Activated naive CD4-positive, alpha-beta T cell treated with anti-CD3 and anti-CD28 coated beads, Interleukin-2, amount 10 ng/mL, durations not matched to agents 7 days and 5 days (primary cell): ENCODE data around the gene KBTBD4.

Experiments
- CTCF ChIA-PET: fragments of 350-600 bp; sonication (Branson Sonifier 250); formaldehyde crosslinking; loops from one replicate; lab custom pipeline; 2021; ENCODE audit warnings: antibody characterized with exemption; lab: Charles Lee
- DNase-seq: peaks from one replicate; pipeline ENCODE4 v3.0.0-alpha.2; 2020
- H3K27ac Mint-ChIP-seq: one replicate; pipeline ENCODE4 v1.8.0; 2021; ENCODE audit warnings: mild to moderate bottlenecking, moderate library complexity, mixed read lengths
- H3K27me3 Mint-ChIP-seq: one replicate; pipeline ENCODE4 v1.8.0; 2021; ENCODE audit warnings: mild to moderate bottlenecking, mixed read lengths
- H3K36me3 Mint-ChIP-seq: one replicate; pipeline ENCODE4 v1.8.0; 2021; ENCODE audit warnings: mixed read lengths
- H3K4me1 Mint-ChIP-seq: one replicate; pipeline ENCODE4 v1.8.0; 2021; ENCODE audit warnings: mixed read lengths
- H3K4me3 Mint-ChIP-seq: one replicate; pipeline ENCODE4 v1.8.0; 2021; ENCODE audit warnings: mild to moderate bottlenecking, moderate library complexity, mixed read lengths
- H3K9me3 Mint-ChIP-seq: one replicate; pipeline ENCODE4 v1.8.0; 2021; ENCODE audit warnings: mixed read lengths

The KBTBD4 gene

DNA sequence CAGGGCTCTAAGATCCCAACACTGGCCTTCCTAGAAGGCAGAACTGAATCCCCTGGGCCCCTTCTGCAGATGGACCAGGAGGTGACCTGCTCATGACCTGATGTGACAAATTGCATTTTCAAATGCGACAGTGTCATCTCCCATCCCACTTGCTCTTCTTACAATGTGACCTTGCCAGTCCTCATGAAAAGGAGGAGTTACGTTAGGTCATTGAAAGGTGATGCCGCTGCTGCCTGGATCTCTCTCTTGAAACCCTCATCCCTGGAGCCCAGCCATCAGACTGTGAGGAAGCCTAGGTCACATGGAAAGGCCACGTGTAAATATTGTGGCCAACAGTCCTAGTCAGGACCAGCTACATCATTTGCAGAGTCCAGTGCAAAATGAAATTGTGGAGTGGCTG is 21.1 kb upstream of the KBTBD4 start:
- Mint-ChIP-seq H3K9me3 (no peaks in the 10 kb centered on the region), H3K36me3 (no peaks in the 10 kb centered on the region), H3K4me1 (no peaks in the 10 kb centered on the region), H3K27me3 (peaks cover 31% of the 10 kb centered on the region), H3K27ac (no peak overlapping the region), H3K4me3 (no peak overlapping the region)
- no peak for DNase-seq
- CTCF ChIA-PET = no interaction called here

GRCh38 chr11:47595967-47596366 is 17.2 kb upstream of the KBTBD4 start:
- peaks cover 17% of the 10 kb centered on the region for H3K4me1 Mint-ChIP-seq
- peaks cover 59% of the 10 kb centered on the region for H3K27me3 Mint-ChIP-seq
- CTCF ChIA-PET = no interaction called here
- no peak overlapping the region for H3K27ac Mint-ChIP-seq
- no peak for DNase-seq
- H3K9me3 Mint-ChIP-seq = no peaks in the 10 kb centered on the region
- no peaks in the 10 kb centered on the region for H3K36me3 Mint-ChIP-seq
- H3K4me3 Mint-ChIP-seq = no peak overlapping the region

GRCh38 chr11:47595029-47595428 is 16.3 kb upstream of the KBTBD4 start:
- peaks cover 18% of the 10 kb centered on the region for H3K4me1 Mint-ChIP-seq
- peaks cover 59% of the 10 kb centered on the region for H3K27me3 Mint-ChIP-seq
- no peaks in the 10 kb centered on the region for H3K9me3 Mint-ChIP-seq
- H3K27ac Mint-ChIP-seq = no peak overlapping the region
- no peaks in the 10 kb centered on the region for H3K36me3 Mint-ChIP-seq
- DNase-seq = no peak
- no peak overlapping the region for H3K4me3 Mint-ChIP-seq
- CTCF ChIA-PET = no interaction called here

DNA sequence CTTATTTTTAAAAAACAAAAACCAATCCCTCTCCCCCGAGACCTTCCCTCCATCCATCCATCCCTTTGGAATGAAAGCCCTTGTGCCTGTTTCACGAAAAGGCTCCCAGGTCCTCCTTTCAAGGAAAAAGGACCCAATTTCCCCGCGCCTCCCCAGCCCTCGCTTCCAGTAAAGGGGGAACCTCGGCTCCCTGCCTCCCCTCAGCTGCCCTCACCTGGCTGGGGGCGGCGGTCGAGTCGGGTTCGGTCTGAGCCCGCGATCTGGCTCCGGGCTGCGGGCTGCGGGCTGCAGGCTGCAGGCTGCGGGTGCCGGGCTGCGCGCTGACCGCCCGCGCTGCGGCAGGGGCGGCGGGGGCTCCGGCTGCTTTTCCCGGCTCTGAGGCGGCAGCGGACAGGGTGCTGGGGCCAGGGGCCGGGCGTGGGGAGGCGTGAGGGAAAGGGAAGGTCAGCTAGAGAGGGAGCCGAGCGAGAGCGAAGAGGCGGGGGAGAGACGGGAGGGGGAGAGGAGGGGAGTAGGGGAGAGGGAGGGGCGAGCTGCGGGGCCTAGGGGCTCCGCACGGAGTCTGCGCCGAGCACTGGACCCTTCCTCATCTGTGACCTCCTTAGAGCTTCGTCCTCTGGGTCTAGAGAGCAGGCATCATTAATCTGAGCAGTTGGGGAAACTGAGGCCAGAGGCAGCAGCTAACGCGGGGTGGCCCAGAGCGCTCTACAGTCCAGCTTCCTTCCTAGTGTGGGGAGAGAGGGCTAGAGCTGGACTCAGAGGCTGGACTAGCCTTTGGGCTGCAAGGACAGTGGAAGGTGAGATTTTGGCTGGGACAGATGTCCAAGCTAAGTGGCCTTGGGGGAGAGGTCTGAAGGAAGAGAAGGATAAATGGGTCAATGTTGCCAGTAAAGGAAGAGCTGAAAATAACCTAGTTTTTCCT is 15.4 kb upstream of the KBTBD4 start, which contains the start of gene C1QTNF4:
Gene C1QTNF4, minus strand, starts transcription at position 478 of the 922 bp plus-strand sequence. CDS start 3,601 bp downstream, outside the sequence.
- Mint-ChIP-seq H3K9me3 (no peaks in the 10 kb centered on the region), H3K4me3 (no peak within 1 kb of the TSS), H3K36me3 (no peaks in the 10 kb centered on the region), H3K4me1 (peaks cover 18% of the 10 kb centered on the region), H3K27ac (no peak within 1 kb of the TSS), H3K27me3 (peaks cover 59% of the 10 kb centered on the region)
- CTCF ChIA-PET = no interaction called here
- no peak for DNase-seq

GRCh38 chr11:47593492-47593933 is 14.7 kb upstream of the KBTBD4 start:
- CTCF ChIA-PET = interaction anchor here (1.6 kb wide), 1 partner anchor 42 kb away, joined by 5 read pairs; no protein-coding TSS in a partner anchor
- Mint-ChIP-seq H3K36me3 (no peaks in the 10 kb centered on the region), H3K27me3 (peaks cover 59% of the 10 kb centered on the region), H3K4me3 (no peak overlapping the region), H3K4me1 (peaks cover 18% of the 10 kb centered on the region), H3K27ac (no peak overlapping the region), H3K9me3 (no peaks in the 10 kb centered on the region)
- DNase-seq = no peak

DNA sequence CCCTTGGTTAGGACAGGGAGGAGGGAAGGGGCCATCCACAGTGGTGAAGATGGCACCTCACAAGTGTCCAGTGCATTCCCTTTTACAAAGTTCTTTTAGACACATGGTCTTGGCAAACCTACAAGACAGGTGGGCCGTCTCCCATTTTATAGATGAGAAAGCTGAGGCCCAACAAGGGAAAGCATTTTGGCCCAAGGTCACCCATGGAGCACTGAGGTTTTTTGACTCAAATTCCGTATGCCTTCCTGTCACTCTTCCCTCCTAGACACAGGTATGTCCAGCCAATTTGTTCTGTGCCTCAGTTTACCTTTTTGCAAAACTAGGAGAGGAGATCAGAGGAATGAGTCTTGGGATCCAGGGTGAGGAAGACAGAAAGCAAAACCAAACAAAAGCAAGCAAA is 14.2 kb upstream of the KBTBD4 start:
- no peak overlapping the region for H3K4me3 Mint-ChIP-seq
- no peak overlapping the region for H3K27ac Mint-ChIP-seq
- no peaks in the 10 kb centered on the region for H3K36me3 Mint-ChIP-seq
- no peaks in the 10 kb centered on the region for H3K9me3 Mint-ChIP-seq
- peaks cover 55% of the 10 kb centered on the region for H3K27me3 Mint-ChIP-seq
- peaks cover 18% of the 10 kb centered on the region for H3K4me1 Mint-ChIP-seq
- DNase-seq = no peak
- CTCF ChIA-PET = interaction anchor here (0.6 to 1.6 kb wide), 2 partner anchors 41 to 112 kb away, joined by 3 to 5 read pairs; no protein-coding TSS in a partner anchor

GRCh38 chr11:47592251-47592650 is 13.5 kb upstream of the KBTBD4 start:
- Mint-ChIP-seq H3K4me1 (peaks cover 18% of the 10 kb centered on the region), H3K9me3 (no peaks in the 10 kb centered on the region)
- CTCF ChIA-PET = interaction anchor here (0.6 to 1.6 kb wide), 3 partner anchors 28 to 113 kb away, joined by 3 to 5 read pairs (median 3); no protein-coding TSS in a partner anchor

DNA sequence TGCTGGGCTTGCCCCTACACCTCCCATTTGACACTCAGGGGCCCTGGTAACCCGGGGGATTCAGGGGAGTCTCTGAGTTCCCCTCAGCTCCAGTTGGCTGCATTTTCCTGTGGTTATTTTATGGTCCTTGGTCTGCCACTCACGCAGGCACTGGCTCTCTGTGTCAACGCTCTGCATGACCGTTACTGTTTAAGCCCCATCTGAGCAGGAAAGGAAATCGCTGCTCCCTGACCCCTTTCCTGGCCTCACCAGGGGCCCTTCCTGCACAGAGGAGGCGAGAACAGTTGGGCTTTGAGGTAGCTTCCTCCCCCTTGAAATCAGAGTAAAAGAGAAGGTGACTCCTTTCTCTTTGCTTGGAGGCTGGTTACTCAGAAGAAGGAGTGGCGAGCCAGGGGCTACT is 13.0 kb upstream of the KBTBD4 start:
- CTCF ChIA-PET = interaction anchor here (1.1 kb wide), 1 partner anchor 28 kb away, joined by 3 read pairs; no protein-coding TSS in a partner anchor
- peaks cover 18% of the 10 kb centered on the region for H3K4me1 Mint-ChIP-seq
- no peak for DNase-seq
- H3K27ac Mint-ChIP-seq = no peak overlapping the region
- H3K27me3 Mint-ChIP-seq = peaks cover 52% of the 10 kb centered on the region
- H3K9me3 Mint-ChIP-seq = no peaks in the 10 kb centered on the region
- H3K36me3 Mint-ChIP-seq = no peaks in the 10 kb centered on the region
- no peak overlapping the region for H3K4me3 Mint-ChIP-seq

More at GRCh38 chr11:47592251-47592650, 13.5 kb upstream of the KBTBD4 start:
- Mint-ChIP-seq H3K4me3 (no peak overlapping the region), H3K27ac (no peak overlapping the region), H3K27me3 (peaks cover 55% of the 10 kb centered on the region), H3K36me3 (no peaks in the 10 kb centered on the region)
- DNase-seq = no peak

- CTCF ChIA-PET = no interaction called here
- no peak overlapping the region for H3K27ac Mint-ChIP-seq
- no peaks in the 10 kb centered on the region for H3K36me3 Mint-ChIP-seq
- H3K9me3 Mint-ChIP-seq = no peaks in the 10 kb centered on the region
- H3K4me3 Mint-ChIP-seq = no peak overlapping the region
- DNase-seq = no peak
- peaks cover 37% of the 10 kb centered on the region for H3K27me3 Mint-ChIP-seq
- peaks cover 18% of the 10 kb centered on the region for H3K4me1 Mint-ChIP-seq
Observed at GRCh38 chr11:47589977-47590861, 11.4 kb upstream of the KBTBD4 start.

DNA sequence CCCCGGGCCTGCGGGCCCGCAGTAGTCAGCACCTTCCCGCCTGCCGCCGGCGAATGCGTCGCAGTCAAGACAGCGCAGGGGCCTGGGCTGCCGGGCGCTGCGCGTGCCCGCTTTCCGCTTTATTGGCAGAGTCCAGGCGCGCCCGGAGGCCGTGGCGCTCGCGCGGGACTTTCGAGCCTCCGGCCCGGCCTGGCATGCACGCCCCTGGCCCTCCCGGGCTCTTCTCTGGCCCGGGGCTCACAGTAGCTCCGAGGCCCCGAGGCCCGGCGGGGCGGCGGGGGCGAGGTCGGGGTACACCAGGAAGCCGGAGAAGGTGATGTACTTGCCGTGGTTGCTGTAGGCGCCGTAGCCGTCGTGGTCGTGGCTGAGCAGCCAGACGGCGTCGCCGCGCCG is 10.8 kb upstream of the KBTBD4 start:
- CTCF ChIA-PET = no interaction called here
- peaks cover 18% of the 10 kb centered on the region for H3K4me1 Mint-ChIP-seq
- no peak overlapping the region for H3K4me3 Mint-ChIP-seq

DNA sequence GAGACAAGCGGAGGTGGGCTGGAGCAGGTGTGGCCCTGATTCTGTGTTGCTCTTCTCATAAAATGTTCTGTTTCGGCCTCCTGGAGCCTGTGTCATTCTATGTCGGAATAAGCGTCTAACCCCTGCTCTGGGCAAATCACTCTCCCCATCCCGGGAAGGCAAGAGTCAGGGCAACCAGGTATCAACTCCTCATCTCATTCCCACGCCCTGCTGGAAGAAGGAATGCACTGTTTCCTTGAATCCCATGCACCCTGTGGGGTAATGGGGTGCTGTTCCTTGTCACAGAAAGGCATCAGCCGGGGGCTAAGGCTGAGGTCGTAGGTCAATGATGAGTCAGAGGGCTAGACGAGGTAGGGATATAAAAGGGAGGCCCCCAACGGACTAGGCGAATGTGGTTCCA is 10.3 kb upstream of the KBTBD4 start:
- CTCF ChIA-PET = no interaction called here
- H3K36me3 Mint-ChIP-seq = peaks cover 8% of the 10 kb centered on the region

More for the DNA sequence above, 10.8 kb upstream of the KBTBD4 start:
- Mint-ChIP-seq H3K27me3 (peaks cover 31% of the 10 kb centered on the region), H3K9me3 (no peaks in the 10 kb centered on the region), H3K27ac (no peak overlapping the region), H3K36me3 (peaks cover 4% of the 10 kb centered on the region)
- no peak for DNase-seq

GRCh38 chr11:47587723-47588326 is 9.1 kb upstream of the KBTBD4 start:
- Mint-ChIP-seq H3K9me3 (no peaks in the 10 kb centered on the region), H3K27me3 (peaks cover 13% of the 10 kb centered on the region), H3K27ac (no peak overlapping the region), H3K4me3 (no peak overlapping the region), H3K36me3 (peaks cover 16% of the 10 kb centered on the region), H3K4me1 (peaks cover 13% of the 10 kb centered on the region)
- CTCF ChIA-PET = no interaction called here
- DNase-seq = no peak

More for the DNA sequence above, 10.3 kb upstream of the KBTBD4 start:
- Mint-ChIP-seq H3K27me3 (peaks cover 26% of the 10 kb centered on the region), H3K4me3 (no peak overlapping the region), H3K27ac (no peak overlapping the region), H3K4me1 (peaks cover 18% of the 10 kb centered on the region), H3K9me3 (no peaks in the 10 kb centered on the region)
- no peak for DNase-seq

- peaks cover 8% of the 10 kb centered on the region for H3K4me1 Mint-ChIP-seq
- no peaks in the 10 kb centered on the region for H3K9me3 Mint-ChIP-seq
- no peak overlapping the region for H3K27ac Mint-ChIP-seq
- H3K36me3 Mint-ChIP-seq = peaks cover 21% of the 10 kb centered on the region
- CTCF ChIA-PET = no interaction called here
- no peak for DNase-seq
- no peak overlapping the region for H3K4me3 Mint-ChIP-seq
- peaks cover 7% of the 10 kb centered on the region for H3K27me3 Mint-ChIP-seq
Observed at GRCh38 chr11:47587039-47587716, 8.4 kb upstream of the KBTBD4 start.
